Prostate gland (tissue), 2 donors: ENCODE results near the gene XCR1.

Experiments used
- CTCF ChIP-seq, 4 experiments: fragments of 200-600 bp in 2 of 4; fragments of 450-650 bp in 2 of 4; sonication (generic) in 2 of 4; IDR thresholded peaks; 1 replicate in 3 of 4; 2 replicates in 1 of 4; pipeline ENCODE4 v1.5.1; 2016 to 2019; ENCODE audit warnings: antibody characterized with exemption in 4 of 4, mild to moderate bottlenecking in 2 of 4, moderate library complexity in 2 of 4
- POLR2A ChIP-seq: fragments of 450-650 bp; IDR thresholded peaks from one replicate; pipeline ENCODE4 v1.6.1; 2016; ENCODE audit warnings: antibody characterized with exemption, mild to moderate bottlenecking

- no peak for TF ChIP-seq POLR2A
- no peak for TF ChIP-seq CTCF (IDR thresholded peaks at IDR 0.05)
Measured at GRCh38 chr3:46025139-46025538, 2.1 kb downstream of the XCR1 start.
